ES-I3 (cell line): ENCODE results near the gene KCTD16.

Experiments
- H3K36me3 ChIP-seq: 2 replicates; pipeline ENCODE4 v1.6.1; 2013; ENCODE audit warnings: mild to moderate bottlenecking, low read length, control low read depth, moderate library complexity; ENCODE audit not compliant: insufficient read depth
- H3K4me1 ChIP-seq: 2 replicates; pipeline ENCODE4 v1.6.1; 2013; ENCODE audit warnings: mild to moderate bottlenecking, control low read depth, low read length; ENCODE audit not compliant: insufficient read depth
- H3K9ac ChIP-seq: 2 replicates; pipeline ENCODE4 v1.6.1; 2013; ENCODE audit warnings: low read depth, mild to moderate bottlenecking, low read length, moderate library complexity
- H3K9me3 ChIP-seq: 2 replicates; pipeline ENCODE4 v1.6.1; 2013; ENCODE audit warnings: mild to moderate bottlenecking, low read length, moderate library complexity; ENCODE audit not compliant: control insufficient read depth, insufficient read depth

The KCTD16 gene

DNA sequence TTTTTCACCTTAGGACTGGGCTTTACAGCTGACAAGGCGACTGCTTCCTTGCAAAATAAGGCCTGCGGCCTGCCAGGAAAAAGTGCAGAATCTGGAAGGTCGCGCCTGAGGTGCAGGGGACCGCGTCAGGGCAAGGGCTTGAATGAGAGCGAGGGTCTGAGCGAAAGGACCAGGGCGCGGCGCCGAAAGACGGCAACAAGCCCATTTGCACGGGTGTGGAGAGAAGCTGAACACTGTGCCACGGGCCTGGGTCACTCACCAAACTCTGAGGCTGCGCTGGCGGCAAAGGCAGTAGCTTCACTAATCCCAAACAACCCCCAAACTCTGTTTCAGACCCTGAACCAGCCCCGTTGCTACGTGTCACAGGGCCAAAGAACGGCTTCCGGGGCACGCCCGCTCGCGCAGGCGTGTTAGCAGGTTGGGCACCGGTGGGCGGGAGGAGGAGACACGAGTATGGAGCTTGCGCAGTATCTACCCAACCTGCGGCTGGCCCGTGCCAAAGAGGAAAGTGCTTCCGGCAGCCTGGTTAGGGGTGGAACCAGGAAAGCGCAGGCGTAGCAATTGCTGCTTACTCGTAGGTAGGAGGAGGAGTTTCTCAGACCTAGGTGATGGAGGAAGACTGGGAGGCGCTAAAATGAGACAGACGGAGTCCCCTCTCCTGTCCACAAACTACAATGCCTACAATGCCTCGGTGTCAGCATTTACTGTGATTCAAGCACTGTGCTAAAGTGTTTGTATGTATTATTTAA lies at the start of gene KCTD16, which contains the start of gene YIPF5:
TSS of gene KCTD16 (plus strand) at position 598 of the 749 bp plus-strand sequence.
TSS of gene YIPF5 (minus strand) at position 384 of the 749 bp plus-strand sequence. CDS start 704 bp downstream, outside the sequence.
- H3K9ac ChIP-seq, result peak within 1 kb of the TSS; percentile 91
- peaks cover 4% of the 10 kb centered on the region; the same call in 1 of the 2 replicates for H3K4me1 ChIP-seq
- H3K36me3 ChIP-seq, result peaks cover 6% of the 10 kb centered on the region
- no peaks in the 10 kb centered on the region for H3K9me3 ChIP-seq

DNA sequence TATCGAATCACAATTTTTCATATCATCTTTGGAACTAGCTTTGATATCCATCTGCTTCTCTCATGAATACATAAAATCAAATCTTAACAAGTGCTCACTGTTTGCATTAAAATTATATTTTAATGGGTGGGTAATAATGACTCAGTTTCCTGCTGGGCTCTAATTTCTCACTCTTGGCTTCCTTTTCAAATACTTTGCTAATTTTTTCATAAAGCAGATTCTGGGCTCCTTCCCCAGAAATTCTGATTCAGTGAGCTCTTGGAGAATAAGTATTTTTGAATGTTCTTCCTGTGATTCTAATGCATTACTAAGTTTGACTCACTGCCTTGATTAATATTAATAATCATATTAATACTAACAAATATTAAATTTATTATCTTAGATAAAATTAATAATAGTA lies 49.1 kb upstream of the KCTD16 start:
- Histone ChIP-seq H3K36me3 (no peaks in the 10 kb centered on the region), H3K9ac (no peak overlapping the region), H3K9me3 (no peaks in the 10 kb centered on the region), H3K4me1 (peaks cover 11% of the 10 kb centered on the region)

DNA sequence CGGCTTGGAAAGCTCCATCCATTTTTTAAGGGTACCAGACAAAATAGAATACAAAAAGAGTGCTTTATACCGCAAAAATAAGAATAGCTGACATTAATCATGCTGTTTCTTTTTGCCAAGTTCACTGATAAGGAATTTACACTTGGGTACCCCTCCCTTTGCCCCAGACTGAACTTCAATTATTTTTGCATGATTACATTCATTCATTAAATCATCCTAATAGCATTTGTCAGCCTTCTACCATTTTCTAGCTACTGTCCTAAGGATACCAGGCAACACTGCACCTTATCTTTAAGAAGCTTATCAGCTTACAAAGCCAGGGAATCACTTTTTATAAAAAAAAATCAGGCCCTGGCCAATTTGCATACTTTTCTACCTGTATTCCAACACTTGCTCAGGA lies 48.6 kb upstream of the KCTD16 start:
- no peaks in the 10 kb centered on the region for H3K36me3 ChIP-seq
- H3K9me3 ChIP-seq, result no peaks in the 10 kb centered on the region
- peaks cover 11% of the 10 kb centered on the region for H3K4me1 ChIP-seq
- H3K9ac ChIP-seq, result no peak overlapping the region

DNA sequence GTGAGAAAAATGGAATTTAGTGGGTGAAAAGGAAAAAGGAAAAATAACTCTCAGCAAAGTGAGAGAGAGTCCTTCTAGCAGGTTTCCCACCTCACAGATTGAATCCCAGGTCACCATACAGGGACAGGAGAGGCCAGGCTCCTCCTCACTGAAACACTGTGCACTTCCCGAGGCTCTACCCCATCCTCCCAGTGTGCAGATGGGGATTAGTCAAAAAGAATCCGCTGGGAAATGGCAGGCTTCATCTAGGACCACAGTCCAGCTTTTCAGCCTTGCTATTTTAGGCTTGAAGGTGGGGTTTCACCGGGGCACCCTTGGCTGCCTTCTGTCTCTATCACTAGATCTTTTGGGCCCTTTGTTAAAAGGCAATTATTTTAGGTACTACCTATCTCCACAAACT lies 48.0 kb upstream of the KCTD16 start:
- Histone ChIP-seq H3K9me3 (no peaks in the 10 kb centered on the region), H3K4me1 (peaks cover 11% of the 10 kb centered on the region), H3K9ac (no peak overlapping the region), H3K36me3 (no peaks in the 10 kb centered on the region)

DNA sequence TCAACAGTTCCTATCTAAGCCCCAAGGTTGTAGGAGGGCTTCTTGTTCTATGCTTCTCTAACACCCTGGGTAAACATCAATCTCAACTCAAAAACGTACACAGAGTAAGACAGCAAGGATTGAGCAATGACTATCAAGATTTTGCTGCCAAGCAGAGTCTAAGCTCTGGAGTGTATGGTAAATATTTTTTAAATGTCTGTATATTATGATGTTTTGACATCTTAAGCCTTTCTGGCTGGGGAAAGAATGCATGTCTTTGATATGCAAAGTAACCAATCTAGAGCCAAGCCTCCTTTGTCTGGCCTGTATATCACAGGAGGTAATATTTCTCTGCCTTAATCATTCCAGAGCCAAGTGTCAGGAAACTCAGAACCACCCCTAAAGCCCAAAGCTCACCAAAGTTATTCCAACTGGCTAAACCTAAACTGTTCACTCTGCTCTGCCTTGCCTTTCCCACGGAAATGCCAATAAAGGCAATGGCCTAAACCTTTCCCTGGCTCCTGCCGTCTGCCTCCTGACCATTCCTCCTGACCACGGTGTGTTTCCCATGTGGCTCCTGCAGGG lies 45.4 kb upstream of the KCTD16 start:
- no peak overlapping the region for H3K9ac ChIP-seq
- H3K9me3 ChIP-seq, result no peaks in the 10 kb centered on the region
- H3K36me3 ChIP-seq, result no peaks in the 10 kb centered on the region
- peaks cover 11% of the 10 kb centered on the region for H3K4me1 ChIP-seq

DNA sequence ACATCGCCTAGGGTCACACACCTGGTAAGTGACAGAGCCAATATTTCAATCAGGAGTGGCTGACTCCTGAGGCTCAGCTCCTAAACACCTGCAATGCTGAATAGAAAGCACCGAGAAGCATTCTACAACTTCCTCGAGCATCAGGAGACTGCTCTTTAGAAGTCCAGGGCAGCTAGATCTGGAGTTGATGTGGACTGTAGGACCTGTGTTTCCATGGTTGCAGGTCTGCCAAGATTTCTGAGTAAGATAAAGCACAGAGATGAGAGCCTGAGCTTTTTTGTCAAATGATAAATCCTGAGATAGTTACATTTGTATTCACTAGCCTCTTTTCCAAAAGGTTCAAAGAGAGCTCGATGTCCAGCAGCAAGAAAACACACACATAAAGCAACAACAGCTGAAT lies 44.0 kb upstream of the KCTD16 start:
- peaks cover 11% of the 10 kb centered on the region for H3K4me1 ChIP-seq
- no peaks in the 10 kb centered on the region for H3K9me3 ChIP-seq
- no peak overlapping the region for H3K9ac ChIP-seq
- H3K36me3 ChIP-seq, result no peaks in the 10 kb centered on the region

DNA sequence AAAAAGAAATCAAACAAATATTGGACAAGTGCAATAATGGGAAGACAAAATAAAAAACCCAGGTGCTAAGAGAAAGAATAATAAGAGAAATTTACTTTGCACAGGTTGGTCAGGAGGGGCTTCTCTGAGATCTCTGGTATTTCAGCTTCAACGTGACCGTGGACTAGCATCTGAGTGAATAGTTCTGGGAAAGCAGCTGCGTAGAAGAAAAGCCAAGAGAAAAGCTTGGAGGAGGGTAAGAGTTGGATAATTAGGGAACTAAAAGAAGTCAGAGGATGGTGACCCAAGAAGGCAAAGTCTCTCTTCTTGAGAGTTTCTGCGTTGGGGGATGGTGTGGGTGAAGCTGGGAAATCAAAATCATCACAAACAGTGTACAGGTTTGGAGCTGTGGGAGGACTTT lies 41.8 kb upstream of the KCTD16 start:
- H3K4me1 ChIP-seq, result peaks cover 11% of the 10 kb centered on the region
- H3K9ac ChIP-seq, result no peak overlapping the region
- no peaks in the 10 kb centered on the region for H3K9me3 ChIP-seq
- no peaks in the 10 kb centered on the region for H3K36me3 ChIP-seq

DNA sequence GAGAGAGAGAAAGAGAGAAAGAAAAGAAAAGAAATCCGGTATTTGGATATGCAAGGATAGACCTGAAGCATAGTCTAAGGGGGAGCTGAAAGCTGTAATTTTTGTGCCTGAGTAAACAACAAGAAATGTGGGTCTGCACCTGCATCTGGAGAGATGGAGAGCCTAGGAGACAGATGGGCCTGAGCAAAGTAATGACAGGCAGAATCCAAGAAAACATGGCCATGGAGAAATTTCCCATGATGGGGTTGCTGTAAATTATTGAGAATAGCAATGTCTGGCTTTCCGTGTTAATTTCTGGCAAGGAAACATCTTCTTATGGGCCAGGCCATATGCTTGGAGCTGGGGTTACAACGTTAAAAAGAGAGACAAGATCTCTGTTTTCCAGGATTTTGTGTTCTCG lies 40.4 kb upstream of the KCTD16 start:
- Histone ChIP-seq H3K9ac (no peak overlapping the region), H3K36me3 (no peaks in the 10 kb centered on the region), H3K9me3 (no peaks in the 10 kb centered on the region), H3K4me1 (peaks cover 7% of the 10 kb centered on the region)

DNA sequence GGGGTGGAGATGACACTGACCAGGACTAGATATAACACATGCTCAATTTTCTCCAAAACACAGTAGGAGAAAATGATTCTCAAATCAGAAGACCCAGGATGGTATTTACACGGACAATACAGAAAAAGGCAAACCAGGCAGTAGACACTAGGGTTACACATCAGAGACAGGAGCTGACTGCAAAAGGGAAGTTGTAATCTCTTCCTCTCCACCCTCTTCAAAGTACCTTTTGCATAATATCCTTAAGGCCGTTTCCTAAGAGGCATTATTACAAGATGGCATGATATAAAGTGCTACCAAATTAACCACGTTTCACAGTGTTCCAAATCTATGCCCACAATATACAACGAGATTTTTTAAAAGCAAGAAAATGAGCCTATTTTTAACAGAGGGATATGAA lies 39.4 kb upstream of the KCTD16 start:
- Histone ChIP-seq H3K36me3 (no peaks in the 10 kb centered on the region), H3K9me3 (no peaks in the 10 kb centered on the region), H3K9ac (no peak overlapping the region), H3K4me1 (no peaks in the 10 kb centered on the region)

DNA sequence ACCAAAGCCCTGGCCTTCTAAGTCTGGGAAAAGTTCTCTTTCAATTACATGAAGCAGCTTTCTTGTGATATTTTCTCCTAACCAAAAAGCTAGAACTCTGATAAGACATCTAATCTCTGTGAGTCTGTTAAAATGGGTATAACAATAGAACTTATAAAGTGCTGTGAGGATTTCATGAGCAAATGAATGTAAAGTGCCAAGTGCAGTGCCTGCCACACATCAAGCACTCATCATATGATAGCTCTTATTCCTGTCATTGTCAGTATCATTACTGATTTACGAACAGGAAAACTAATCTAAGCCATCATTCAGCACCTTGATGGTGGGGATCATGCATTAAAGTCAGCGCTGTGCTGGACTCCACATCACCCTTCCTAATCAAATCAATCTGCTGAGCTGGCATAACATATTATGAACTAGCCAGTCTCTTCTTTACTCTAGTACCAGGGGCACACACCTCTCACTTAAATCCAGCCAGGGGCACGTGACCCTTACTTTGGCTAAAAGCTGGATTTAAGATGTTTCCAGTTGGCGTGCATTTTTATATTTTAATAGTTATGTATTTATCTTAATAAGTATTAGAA lies 37.5 kb upstream of the KCTD16 start:
- Histone ChIP-seq H3K4me1 (no peaks in the 10 kb centered on the region), H3K9ac (no peak overlapping the region), H3K36me3 (no peaks in the 10 kb centered on the region)

DNA sequence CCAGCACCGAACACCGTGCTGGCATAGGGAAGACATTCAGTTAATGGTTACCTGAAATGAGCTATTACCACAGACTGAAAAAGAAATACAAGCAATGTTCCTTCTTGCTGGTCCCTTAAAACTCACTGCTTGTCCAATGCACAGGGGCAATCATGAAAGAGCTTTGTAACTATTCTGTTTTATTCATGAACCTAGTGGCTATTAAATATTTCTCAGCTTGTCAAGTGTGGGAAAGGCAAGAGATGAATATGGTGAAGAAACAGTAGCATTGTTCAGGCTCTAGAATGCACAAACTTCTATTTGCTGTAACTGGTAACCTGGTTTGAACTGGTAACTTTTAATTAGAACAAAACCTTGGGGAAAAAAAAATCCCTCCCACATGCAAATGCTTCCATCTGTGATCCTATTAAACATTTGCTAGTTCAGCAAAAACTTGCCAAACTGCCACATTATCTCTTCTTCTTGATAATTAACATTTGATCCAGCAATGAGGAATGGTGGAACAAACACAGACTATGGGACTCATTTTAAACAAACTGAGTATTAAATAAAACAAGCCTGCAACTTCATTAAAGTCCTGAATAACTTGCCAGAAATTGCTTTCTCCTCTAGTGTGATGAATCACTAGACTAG lies 36.4 kb upstream of the KCTD16 start:
- no peak overlapping the region for H3K9ac ChIP-seq

More for the DNA sequence above, 37.5 kb upstream of the KCTD16 start:
- H3K9me3 ChIP-seq, result no peaks in the 10 kb centered on the region

DNA sequence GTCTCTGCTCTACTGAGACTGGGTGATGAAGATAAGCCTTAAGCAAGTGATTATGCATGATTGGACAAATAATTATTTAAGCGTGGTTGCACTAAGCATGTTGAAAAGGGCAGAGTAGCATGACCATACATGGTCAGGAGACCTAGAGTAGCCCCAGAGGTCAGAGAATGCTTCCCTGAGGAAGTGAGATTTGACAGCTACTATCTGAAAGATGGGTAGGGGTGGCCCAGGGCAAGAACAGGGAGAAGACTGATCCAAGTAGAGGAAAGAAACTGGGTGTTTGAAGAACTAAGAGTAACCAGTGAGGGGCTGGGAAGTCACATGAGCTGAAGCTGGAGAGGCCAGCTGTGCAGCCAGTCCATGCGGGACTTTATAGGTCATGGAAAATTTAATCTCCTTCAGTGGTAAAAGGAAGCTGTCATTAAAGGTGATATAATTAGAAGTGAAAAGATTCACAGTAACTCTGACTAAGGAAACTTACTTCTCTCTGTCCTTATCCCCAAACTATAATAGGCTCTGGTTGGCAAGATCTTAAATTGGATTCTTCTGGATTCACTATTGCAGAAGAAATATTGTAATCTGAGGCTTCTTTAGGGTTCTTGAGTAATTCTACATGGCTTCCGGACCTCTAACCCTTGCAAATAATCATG lies 35.4 kb upstream of the KCTD16 start:
- H3K9ac ChIP-seq, result no peak overlapping the region

More for the DNA sequence above, 36.4 kb upstream of the KCTD16 start:
- Histone ChIP-seq H3K4me1 (no peaks in the 10 kb centered on the region), H3K36me3 (no peaks in the 10 kb centered on the region), H3K9me3 (no peaks in the 10 kb centered on the region)

DNA sequence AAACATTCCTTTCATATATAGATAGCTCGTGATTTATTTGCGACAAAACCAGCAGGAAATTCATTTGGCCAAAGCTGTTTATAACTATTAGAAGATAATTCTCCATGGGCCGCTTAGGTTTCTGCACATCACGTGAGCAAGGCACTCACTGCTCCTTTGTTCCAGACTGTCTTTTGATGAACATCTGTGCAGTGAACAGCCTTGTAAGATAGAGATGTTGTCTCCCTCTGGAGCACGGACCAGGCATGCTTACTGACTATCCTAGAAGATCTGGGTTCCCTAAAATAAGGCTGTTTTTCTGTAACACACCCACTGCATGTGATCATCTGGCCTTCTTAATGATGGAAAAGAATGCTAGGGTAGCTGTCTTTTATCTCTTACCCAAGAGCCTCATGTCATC lies 31.1 kb upstream of the KCTD16 start:
- Histone ChIP-seq H3K9me3 (no peaks in the 10 kb centered on the region), H3K36me3 (no peaks in the 10 kb centered on the region), H3K4me1 (peaks cover 3% of the 10 kb centered on the region; the same call in 1 of the 2 replicates), H3K9ac (no peak overlapping the region)

More for the DNA sequence above, 35.4 kb upstream of the KCTD16 start:
- Histone ChIP-seq H3K4me1 (no peaks in the 10 kb centered on the region), H3K9me3 (no peaks in the 10 kb centered on the region), H3K36me3 (no peaks in the 10 kb centered on the region)

DNA sequence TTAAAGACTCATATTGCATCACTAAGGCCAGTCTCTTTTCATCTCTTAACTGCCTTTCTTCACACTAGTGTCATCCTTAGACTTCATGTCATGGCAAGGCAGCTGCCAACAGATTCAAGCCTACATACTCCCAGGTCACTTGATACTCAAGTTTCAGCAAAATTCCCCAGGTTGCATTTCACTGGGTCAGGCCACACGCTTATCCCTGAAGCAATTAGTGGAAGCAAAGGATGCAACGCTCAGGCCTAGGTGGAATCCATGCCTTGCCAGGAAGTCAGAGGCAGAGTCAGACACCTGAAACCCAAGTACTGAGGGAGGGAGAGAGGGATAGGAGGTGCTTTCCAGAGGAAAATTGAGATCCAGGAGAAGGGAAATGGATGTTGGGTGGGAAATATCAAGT lies 29.1 kb upstream of the KCTD16 start:
- H3K9ac ChIP-seq, result no peak overlapping the region
- no peaks in the 10 kb centered on the region for H3K9me3 ChIP-seq
- peaks cover 3% of the 10 kb centered on the region; the same call in 1 of the 2 replicates for H3K4me1 ChIP-seq
- no peaks in the 10 kb centered on the region for H3K36me3 ChIP-seq
